ENCODE results near the gene HSFX4. TPM values are rescaled to one million over a fixed set of nuclear protein-coding genes. Genes with fewer than 3 reads are reported as not detected.
"Not testable (repeated sequence)": the region's sequence is repeated elsewhere in the genome, so short reads cannot be mapped to it uniquely, and the experiment has no call there.

The HSFX4 gene, protein sequence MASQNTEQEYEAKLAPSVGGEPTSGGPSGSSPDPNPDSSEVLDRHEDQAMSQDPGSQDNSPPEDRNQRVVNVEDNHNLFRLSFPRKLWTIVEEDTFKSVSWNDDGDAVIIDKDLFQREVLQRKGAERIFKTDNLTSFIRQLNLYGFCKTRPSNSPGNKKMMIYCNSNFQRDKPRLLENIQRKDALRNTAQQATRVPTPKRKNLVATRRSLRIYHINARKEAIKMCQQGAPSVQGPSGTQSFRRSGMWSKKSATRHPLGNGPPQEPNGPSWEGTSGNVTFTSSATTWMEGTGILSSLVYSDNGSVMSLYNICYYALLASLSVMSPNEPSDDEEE
- total RNA-seq (2014; rRNA removed; shearing (Covaris generic)): not detected in 2 replicates

DNA sequence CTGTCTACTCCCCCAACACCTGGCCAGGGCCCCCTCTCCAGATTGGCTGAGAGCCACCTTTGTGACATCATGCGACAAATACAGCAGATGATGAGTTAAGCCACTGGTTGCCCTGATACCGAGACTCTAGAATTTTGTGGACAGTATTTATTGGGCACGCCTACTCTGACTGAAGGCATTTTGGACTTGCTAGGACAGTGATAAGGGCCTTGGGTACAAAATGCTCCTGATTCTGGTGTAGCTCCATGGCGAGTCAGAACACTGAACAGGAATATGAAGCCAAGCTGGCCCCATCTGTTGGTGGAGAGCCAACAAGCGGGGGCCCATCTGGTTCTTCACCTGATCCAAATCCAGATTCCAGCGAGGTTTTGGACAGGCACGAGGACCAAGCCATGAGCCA is at the start of gene HSFX4:
TSS of gene HSFX4 (plus strand) at position 174 of the 400 bp plus-strand sequence. CDS start at position 246, 72 bp downstream.
- DNase-seq (ENCODE audit: low read depth): not testable (repeated sequence)

DNA sequence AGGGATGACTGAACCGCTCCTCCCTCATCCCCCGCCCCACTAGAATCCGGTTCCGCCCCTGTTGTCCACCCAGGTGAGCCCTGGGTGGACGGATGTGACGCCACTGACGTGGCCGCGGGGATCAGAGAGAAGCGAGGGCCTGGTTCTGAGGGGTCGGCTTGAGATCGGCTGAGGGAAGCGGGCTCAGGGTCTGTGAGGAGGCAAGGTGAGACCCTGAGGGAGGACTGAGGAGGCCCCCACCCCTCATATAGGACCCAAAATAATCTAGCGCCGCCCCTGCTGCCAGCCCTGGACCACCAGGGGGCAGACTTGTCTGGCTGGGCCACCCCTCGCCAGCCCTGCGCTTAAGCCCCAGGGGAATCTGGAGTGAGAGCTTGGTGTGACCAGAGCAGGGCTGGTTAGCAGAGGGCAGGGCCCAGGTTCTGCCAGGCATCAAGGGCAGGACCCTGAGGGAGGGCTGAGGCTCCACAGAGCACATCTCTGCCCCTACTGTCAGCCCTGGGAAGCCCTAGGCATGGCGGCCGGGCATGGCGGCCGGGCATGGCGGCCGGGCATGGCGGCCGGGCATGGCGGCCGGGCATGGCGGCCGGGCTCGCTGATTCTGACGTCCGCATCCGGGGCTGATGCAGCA is 48.2 kb upstream of the HSFX4 start, which contains the start of gene MAGEA8:
TSS of gene MAGEA8 (plus strand) at position 103 of the 631 bp plus-strand sequence. CDS start 3,090 bp downstream, outside the sequence.
- no peak for DNase-seq (ENCODE audit: low read depth)

DNA sequence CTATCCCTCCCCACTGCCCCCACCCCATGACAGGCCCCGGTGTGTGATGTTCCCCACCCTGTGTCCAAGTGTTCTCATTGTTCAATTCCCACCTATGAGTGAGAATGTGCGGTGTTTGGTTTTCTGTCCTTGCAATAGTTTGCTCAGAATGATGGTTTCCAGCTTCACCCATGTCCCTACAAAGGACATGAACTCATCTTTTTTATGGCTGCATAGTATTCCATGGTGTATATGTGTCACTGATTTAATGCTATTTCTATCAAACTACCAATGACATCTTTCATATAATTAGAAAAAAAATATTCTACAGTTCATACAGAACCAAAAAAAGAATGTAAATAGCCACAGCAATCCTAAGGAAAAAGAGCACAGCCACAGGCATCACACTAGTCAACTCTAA is 38.5 kb upstream of the HSFX4 start:
- DNase-seq (ENCODE audit: low read depth): not testable (repeated sequence)

DNA sequence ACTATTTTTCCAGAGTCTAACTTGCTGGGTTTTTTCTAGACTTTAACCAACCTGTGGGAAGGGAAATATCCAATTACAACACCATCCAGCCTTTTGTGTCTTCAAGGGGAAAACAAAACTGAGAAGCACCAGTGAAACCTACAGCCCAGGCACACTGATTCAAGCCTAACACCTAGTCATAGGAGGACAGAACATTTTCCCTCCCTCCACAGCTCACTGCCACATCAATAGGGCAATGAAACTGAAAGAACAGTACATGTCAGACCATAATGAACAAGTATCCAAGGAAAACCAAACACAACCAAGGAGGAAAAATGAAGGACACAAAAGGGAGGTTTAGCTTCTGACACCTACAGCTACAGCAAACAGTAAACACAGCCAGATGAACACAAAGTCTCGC is 30.8 kb upstream of the HSFX4 start:
- DNase-seq (ENCODE audit: low read depth): no peak

DNA sequence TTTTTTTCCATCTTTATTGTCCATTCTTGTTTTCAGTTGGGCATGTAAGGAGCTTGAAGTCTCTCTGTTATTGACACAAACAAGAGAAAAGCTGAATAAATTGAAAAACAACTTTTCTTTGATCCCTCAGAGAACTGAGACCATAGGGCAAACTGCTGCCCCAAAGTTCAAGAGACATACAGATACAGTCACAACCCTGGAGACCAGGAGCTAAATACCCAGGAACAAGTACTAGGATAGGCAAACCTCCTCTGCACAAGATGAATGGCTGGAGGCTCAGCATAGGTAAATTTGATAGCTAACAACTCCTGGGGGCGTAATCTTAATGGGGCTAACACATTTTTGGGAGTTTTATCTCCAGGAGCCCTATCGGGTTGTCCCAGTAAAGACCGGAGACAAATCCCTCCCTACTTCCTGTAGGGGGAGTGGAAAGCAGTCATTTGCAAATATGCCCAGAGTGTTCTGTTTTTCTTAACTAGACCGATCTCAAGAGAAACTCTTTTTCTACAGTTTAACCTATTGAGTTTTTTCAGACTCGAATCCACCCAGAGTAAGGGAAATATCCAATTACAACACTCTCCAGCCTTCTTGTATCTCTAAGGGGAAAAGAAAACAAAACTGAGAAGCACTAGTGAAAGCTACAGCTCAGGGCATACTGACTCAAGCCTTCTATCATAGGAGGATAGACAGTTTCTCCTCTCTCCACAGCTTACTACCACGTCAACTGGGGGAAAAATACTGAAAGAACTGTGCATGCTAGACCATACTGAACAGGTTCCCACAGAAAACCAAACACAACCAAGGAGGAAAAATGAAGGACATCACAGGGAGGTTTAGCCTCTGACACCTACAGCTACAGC is 25.3 kb upstream of the HSFX4 start:
- DNase-seq (ENCODE audit: low read depth): peak; percentile 46

DNA sequence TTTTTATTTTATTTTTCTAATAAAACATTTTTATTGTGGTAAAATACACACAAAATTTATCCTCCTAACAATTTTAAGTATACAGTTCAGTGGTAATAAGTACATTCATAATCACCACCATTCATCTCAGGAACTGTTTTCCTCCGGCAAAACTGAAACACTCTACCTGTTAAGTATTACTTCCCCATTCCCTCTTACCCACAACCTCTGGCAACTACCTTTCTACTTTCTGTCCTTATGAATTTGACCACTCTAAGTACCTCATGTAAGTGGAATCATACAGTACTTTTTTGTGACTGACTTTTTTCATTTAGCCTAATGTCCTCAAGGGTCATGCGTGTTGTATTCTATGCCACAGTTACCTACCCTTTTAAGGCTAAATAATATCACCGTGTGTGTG is 21.1 kb upstream of the HSFX4 start:
- no peak for DNase-seq (ENCODE audit: low read depth)

DNA sequence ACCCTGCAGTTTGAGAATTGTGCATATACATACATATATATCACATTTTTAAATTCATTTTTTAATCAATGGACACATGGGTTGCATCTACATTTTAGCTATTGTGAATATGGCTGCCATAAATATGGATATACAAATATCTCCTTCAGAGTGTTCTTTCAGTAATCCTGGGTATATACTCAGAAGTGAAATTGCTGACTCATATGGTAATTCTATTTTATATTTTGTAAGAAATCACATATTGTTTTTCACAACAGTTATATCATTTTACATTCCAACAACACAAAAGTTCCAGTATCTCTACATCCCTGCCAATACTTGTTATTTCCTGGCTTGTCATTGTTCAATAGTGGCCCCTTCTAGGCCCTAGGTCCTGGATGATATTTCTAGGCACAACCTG is 20.6 kb upstream of the HSFX4 start:
- DNase-seq (ENCODE audit: low read depth): no peak

DNA sequence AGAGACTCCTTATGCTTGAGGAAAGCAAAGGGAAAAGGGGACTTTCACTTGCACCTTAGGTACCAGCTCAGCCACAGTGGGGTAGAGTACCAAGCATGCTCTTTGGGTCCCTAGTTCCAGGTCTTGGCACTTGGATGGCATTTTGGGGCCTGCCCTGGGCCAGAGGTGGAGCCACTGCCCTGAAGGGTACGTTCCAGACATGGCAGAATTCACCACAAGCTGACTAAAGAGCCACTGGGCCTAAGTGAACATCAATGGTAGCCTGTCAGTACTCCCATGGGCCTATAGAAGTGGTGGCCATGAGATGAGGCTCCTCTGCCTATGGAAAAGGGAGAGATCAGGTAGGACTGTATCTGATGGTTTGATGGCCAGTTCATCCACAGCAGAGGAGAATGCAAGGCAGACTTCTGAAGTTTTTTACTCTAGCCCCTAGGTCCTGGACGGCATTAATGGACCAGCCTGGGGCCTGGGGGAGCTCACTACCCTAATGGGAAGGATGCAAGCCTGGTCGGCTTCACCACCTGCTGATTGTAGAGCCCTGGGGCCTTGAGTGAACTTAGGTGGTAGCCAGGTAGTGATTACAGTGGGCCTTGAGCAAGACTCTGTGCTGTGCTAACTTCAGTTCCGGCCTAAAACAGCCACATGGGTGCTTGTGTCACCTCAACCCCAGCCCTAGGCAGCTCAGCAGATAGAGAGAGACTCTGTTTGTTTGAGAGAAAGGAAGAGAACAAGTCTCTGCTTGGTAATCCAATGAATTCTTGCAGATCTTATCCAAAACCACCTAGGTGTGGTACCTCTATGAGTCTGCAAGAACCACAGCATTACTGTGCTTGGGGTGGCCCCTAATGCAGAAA is 19.8 kb upstream of the HSFX4 start:
- DNase-seq (ENCODE audit: low read depth): no peak

DNA sequence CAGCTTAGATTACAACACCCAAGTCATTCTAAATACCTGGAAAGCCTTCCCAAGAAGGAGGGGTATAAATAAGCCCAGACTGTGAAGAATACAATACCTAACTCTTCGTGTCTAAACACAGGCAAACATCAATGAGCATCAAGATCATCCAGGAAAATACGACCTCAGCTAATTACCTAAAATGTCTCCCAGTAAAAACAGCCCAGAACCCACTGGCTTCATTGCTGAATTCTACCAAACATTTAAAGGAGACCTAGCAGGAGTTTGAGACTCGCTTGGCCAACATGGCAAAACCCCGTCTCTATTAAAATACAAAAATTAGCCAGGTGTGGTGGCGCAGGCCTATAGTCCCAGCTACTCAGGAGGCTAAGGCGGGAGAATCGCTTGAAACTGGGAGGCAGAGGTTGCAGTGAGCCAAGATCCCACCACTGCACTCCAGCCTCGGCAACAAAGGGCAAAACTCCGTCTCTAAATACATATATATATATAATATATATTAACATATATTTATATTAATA is 19.1 kb upstream of the HSFX4 start:
- no peak for DNase-seq (ENCODE audit: low read depth)

DNA sequence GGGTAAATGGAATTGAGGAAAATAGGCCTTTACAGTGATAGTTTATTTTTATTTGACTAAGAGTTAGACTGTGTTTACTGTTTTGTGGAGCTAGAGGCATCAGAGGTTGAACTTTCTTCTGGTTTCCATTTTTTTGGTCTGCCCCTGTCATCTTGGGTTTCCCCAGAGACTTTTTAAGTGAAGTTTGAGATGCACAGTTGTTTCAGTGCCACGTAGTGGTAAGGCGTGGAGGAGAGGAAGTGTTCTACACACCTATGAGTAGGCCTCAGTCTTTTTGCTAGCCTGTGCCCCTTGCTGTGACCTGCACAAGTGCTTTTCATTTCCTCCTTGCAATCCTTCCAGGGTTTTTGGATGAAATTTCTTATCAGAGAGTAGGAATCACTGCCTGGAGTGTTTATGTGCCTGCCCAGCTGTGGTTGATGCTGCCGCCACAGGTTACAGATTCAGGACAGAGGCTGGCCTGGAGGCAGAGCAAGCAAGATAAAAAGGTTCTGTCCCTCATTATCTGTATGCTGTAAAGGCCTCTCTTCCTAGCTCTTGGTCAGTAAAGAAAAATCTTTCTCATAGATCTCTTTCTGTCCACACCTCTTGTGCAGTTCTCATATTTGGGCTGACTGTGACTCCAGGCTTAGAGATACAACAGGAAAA is 12.5 kb upstream of the HSFX4 start:
- no peak for DNase-seq (ENCODE audit: low read depth)

DNA sequence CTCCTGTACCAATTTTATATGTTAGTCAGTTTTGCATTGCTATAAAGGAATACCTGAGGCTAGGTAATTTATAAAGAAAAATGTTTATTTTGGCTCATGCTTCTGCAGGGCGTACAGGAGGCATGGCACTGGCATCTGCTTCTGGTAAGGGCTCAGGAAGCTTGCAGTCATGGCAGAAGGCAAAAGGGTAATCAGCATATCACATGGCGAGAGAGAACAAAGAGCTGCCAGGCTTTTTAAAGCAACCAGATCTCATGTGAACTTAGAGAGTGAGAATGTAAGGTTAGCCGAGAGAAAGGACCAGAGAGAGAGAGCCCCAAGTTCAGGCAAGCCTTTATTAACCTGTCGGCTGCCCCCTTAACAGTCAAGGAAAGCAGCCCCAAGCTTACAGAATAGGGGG is 5.5 kb upstream of the HSFX4 start:
- not testable (repeated sequence) for DNase-seq (ENCODE audit: low read depth)

DNA sequence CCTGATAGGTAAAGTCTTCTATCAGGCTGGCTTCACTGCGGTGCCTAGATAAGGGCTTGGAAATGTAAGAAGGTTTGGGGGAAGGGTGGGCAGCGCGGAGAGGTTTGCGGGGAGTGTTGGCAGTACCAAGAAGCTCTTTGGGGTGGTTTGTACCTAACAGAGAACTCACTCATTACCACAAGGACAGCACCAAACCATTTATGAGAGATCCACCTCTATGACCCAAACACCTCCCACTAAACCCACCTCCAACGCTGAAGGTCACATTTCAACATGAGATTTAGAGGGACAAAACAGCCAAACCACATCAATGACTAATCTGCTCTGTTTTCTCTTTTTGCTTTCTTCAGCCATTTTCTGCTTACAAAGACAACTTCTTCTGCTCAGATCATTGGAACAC is 4.9 kb upstream of the HSFX4 start:
- not testable (repeated sequence) for DNase-seq (ENCODE audit: low read depth)

DNA sequence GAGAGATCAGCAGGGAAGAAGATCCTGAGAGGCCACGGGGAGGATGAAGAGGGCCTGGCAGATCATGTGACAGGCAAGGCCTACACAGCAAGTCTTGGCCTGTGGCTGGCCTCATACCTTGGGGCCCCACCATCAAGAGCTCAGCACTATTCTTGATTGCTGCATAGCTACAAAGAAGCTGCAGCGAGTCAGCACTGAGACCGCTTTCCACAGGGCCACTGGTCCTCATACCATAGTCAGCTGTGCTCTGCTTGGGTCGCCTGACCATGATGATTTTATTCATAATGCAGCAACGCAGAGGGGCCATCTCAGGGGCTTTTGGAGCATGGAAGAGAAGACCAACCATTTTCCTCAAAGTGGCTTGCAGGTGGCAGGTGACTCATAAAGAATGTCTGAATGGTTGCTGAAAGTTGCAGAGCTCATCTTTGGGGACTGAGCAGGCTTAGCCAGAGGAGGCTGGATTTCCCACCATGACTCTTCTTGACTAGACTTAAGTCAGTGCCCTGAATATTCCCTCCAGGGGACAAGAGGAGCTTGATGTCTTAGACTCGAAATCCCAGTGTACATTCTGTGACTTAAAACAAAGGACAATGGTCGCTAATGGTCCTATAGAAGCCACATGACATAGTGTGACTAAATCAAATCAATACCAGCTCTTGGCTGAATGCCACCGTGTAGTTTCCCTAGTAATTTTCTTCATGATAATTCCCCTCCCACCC is 2.0 kb upstream of the HSFX4 start:
- DNase-seq (ENCODE audit: low read depth): not testable (repeated sequence)

DNA sequence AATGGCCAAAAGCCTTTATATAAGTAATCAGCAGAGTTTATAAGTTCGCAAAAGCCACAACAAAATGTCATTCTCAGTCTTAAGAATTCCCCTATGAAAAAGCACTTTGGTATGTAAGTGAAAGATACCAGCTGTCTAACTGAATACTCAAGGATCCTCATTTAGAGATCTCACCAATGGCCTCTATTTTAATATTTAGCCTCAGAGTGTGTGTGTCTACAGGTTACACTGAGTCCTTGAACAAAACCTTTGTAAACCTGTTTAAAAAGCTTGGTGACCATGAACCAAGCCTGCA is 1.5 kb upstream of the HSFX4 start:
- not testable (repeated sequence) for DNase-seq (ENCODE audit: low read depth)

DNA sequence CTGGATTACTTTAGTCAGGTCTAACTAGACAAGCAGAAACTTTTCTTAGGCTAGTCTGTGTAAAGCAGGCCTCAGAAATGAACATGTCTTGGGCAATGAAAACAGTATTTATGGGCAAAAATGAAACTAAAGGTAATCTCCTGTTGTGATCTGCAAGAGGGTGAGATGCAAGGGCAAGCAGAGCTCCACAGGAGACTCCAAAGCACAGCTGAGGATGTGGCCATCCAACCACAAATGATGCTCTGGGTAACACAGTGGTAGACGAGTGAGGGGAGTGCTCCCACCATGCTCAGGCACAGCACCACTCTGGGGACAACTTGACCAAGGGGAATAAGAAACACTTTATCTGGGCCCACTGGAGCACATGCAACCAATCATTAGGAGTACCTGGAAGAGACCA is 738 bp upstream of the HSFX4 start:
- not testable (repeated sequence) for DNase-seq (ENCODE audit: low read depth)

DNA sequence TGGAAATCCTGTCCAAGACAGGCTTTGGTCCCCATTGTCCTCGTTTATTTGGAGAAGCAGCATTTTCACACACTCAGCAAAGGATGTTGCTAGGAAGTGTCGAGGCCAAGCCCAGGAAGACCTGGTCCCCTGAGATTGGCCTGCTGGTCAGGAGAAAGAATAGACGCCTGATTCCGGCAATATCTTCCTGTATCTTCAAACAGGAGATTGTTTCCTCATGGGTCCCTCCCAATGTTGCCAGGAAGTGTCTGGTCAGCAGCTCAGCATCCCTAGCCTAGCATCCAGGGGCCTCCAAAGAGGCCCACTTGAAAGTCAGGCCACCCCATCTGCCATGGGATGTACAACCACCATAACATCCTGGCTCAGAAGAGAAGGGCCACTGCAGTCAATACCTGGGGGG is 2.0 kb downstream of the HSFX4 start:
- DNase-seq (ENCODE audit: low read depth): not testable (repeated sequence)

DNA sequence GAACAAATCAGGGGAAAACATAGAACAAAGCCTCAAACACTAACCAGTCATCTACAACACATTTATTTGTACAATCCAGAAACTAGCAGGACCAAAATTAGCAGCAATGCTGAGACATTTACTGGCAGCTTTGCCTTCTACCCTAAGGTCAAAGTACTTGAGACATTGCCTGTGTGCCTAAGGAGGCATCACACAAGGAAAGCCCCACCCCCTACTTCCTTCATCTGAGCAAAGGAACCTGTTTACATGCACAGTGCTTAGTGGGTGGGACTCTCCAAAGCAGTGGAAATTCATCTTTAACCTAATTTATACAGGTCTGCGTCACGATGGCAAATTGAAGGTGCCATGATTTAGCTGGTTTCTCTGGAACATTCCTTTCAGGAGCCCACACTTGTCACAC is 2.8 kb downstream of the HSFX4 start:
- DNase-seq (ENCODE audit: low read depth): not testable (repeated sequence)

DNA sequence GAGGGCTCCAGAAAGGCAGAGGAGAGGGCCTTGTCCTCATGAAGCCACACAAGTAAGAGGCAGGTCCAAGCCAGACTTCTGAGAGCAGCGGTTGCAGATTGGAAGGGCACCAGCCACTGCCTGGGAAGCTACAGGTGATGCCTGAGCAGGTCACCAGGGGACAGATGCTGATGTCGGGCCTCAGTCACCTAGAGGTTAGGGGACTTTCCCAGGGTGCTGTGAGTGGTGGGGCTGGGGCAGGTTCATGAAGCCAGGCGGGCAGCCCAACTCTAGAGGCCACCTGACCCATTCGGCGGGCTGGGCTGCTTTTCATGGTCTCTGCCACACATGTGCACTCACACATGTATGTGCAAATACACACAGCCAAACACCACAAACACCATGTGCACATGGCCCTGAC is 3.6 kb downstream of the HSFX4 start:
- DNase-seq (ENCODE audit: low read depth): not testable (repeated sequence)

DNA sequence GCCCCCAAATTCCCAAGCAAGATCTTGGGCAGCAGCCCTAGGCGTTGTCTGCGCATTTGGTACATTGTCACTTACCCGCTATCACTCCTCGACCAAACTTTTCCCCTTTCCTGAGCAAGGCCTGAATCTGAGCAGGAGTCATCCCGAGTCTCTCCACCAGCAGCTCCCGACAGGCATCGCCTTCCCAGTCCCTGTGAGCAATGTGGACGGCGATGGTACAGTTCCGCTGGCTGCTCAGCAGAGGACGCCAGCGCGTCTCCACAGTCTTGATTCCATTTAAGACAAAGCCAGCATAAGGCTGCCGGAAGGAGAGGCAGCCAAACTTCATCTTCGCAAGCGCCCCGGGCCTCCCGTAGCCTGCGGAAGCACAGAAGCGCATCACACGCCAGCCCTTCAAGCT is 4.2 kb downstream of the HSFX4 start:
- DNase-seq (ENCODE audit: low read depth): not testable (repeated sequence)

DNA sequence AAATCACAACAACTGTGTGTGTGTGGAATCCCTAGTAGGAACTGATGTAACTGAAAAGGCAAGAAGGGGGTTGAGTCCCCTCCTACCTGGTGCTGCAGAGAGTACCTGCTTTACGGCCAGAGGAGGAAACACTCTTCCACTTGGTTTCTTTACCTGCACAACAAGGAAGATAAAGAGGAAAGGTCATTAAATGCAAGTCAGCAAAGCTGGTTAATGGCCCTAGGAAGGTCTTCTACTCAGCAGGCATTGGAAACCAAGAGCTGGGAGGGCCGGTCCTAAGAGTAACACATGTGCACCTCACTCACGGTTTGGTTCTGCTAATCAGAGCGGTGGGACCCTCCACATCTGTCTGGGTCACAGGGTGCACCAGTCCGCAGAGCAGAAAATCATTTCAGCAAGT is 8.0 kb downstream of the HSFX4 start:
- not testable (repeated sequence) for DNase-seq (ENCODE audit: low read depth)

Data from RPMI7951 (cell line).